ENCODE measurements around the gene NTRK1. TPM values are rescaled to one million over a fixed set of nuclear protein-coding genes. Genes with fewer than 3 reads are reported as not detected.
A peak's percentile ranks its signal among the peaks of the same experiment; 100 is the strongest.

NTRK1 gene
- total and polyA plus RNA-seq, 2 of the 4 experiments (the other 2 are of a cell fraction) = not detected

DNA sequence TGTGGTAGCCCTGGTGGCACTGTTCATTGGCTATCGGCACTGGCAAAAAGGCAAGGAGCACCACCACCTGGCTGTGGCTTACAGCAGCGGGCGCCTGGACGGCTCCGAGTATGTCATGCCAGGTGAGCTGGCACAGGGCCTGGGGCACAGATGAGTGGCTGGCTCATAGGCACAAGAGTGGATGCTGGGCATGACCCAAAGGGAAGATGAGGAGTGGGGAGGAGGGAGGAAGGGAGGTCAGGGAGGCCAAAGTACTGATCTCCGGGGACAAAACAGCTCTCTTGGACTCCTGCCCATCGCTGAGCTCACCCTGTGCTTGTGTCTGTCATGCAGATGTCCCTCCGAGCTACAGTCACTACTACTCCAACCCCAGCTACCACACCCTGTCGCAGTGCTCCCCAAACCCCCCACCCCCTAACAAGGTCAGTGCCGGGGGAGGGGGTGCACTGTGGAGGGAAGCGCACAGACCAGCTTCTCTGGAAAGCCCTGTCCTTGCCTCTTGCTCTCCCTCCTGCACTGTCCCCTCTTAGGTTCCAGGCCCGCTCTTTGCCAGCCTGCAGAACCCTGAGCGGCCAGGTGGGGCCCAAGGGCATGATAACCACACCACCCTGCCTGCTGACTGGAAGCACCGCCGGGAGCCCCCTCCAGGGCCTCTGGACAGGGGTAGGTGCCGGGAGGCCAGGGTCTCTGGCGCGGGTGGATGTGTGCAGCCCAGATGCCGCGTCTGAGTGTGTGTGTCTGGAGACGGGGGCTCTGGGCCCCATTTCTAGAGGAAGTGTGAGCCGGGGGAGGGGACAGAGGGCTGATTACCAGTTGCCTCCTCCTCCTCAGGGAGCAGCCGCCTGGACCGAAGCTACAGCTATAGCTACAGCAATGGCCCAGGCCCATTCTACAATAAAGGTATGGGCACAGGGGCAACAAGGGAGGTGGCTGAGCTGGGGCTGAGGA lies 52.5 kb downstream of the NTRK1 start:
- H3K27me3 ChIP-seq (ENCODE audit: control insufficient read depth, insufficient read depth, low read length) = no peaks in the 10 kb centered on the region
- ATAC-seq (ENCODE audit: low read depth) (0 out of 2 replicates have a peak, but pooled peaks have one; percentile 8), DNase-seq (no peak)
- H3K4me3 ChIP-seq (ENCODE audit: insufficient read depth, low read depth, low read length) = no peak overlapping the region
- no peak overlapping the region for H3K4ac ChIP-seq (ENCODE audit: low read depth, low read length)
- peaks cover 6% of the 10 kb centered on the region for H3K9me1 ChIP-seq (ENCODE audit: insufficient read depth, low read length)
- no peak overlapping the region for H4K91ac ChIP-seq (ENCODE audit: insufficient read depth, low read depth, low read length)
- in situ Hi-C loops (cut with MboI; ENCODE audit: low sequenced_read_pairs) (no loop called here), intact Hi-C loops (cut with micrococcal nuclease) (no loop called here), dilution Hi-C loops (cut with HindIII; ENCODE audit: low sequenced_read_pairs, unreplicated experiment) (no loop called here)
- no peak overlapping the region for H3K56ac ChIP-seq (ENCODE audit: extremely low read depth, insufficient read depth, low read length)
- no peak overlapping the region for H2BK5ac ChIP-seq (ENCODE audit: low read depth, low read length, poor library complexity, severe bottlenecking)
- no peak overlapping the region for H2BK15ac ChIP-seq (ENCODE audit: low read depth, low read length)
- H3K36me3 ChIP-seq (ENCODE audit: control insufficient read depth, insufficient read depth, low read length) = peaks cover 22% of the 10 kb centered on the region
- H3K79me1 ChIP-seq (ENCODE audit: low read depth in 1 of 2, low read length in 2 of 2) = peaks cover 0 to 14% of the 10 kb centered on the region in 2 experiments; a peak in 1 of 4 replicates
- H3K9ac ChIP-seq (ENCODE audit: low read depth, low read length) = no peak overlapping the region
- ChIA-PET CTCF (interaction anchor here (0.6 kb wide), 1 partner anchor 53 kb away, joined by 4 read pairs; no protein-coding TSS in a partner anchor), POLR2A (ENCODE audit: unreplicated experiment) (no interaction called here)
- H2AFZ ChIP-seq (replicated peaks; ENCODE audit: low read length, poor library complexity) = peak overlapping the region; percentile 21
- WGBS, 2 experiments (ENCODE audit: extremely low coverage in 2 of 2, insufficient read length in 1 of 2) = 82% methylated on average over 8 of the region's 24 CpGs; no CpG with 5 or more reads in 1 of the 2 experiments
- no peak overlapping the region for H2BK20ac ChIP-seq (ENCODE audit: low read depth, low read length)
- no peak overlapping the region for H3K18ac ChIP-seq (ENCODE audit: low read depth, low read length)
- no peak overlapping the region for H2BK120ac ChIP-seq (ENCODE audit: low read depth, low read length)
- no peak overlapping the region for H4K8ac ChIP-seq (ENCODE audit: low read depth in 2 of 2, low read length in 2 of 2)
- peaks cover 3% of the 10 kb centered on the region for H4K20me1 ChIP-seq (ENCODE audit: insufficient read depth, low read length)
- no peaks in the 10 kb centered on the region for H3K9me3 ChIP-seq (ENCODE audit: control insufficient read depth, insufficient read depth, low read length)
- no peak overlapping the region for H4K5ac ChIP-seq (ENCODE audit: low read depth, low read length)
- H3K23ac ChIP-seq (ENCODE audit: low read depth, low read length) = no peak overlapping the region
- no peak overlapping the region for H3K4me2 ChIP-seq (ENCODE audit: low read depth, low read length)
- H2AK5ac ChIP-seq (ENCODE audit: low read depth, low read length) = no peak overlapping the region
- H3K14ac ChIP-seq (replicated peaks; ENCODE audit: low read depth, low read length) = no peak overlapping the region
- no TSS peak for BruUV-seq (replicated peaks)
- H3K27ac ChIP-seq (ENCODE audit: insufficient read depth, low read length) = no peak overlapping the region
- H2AK9ac ChIP-seq (replicated peaks; ENCODE audit: low read depth, low read length, poor library complexity) = peak overlapping the region; percentile 81
- H3K4me1 ChIP-seq (ENCODE audit: control insufficient read depth, insufficient read depth, low read length) = peaks cover 8% of the 10 kb centered on the region
- no peak for TF ChIP-seq MAZ (IDR thresholded peaks at IDR 0.05; ENCODE audit: borderline replicate concordance, low read depth, low read length)
- TF ChIP-seq CHD1 (IDR thresholded peaks at IDR 0.05; ENCODE audit: low read depth, low read length) = no peak
- TF ChIP-seq, protein P1, sequence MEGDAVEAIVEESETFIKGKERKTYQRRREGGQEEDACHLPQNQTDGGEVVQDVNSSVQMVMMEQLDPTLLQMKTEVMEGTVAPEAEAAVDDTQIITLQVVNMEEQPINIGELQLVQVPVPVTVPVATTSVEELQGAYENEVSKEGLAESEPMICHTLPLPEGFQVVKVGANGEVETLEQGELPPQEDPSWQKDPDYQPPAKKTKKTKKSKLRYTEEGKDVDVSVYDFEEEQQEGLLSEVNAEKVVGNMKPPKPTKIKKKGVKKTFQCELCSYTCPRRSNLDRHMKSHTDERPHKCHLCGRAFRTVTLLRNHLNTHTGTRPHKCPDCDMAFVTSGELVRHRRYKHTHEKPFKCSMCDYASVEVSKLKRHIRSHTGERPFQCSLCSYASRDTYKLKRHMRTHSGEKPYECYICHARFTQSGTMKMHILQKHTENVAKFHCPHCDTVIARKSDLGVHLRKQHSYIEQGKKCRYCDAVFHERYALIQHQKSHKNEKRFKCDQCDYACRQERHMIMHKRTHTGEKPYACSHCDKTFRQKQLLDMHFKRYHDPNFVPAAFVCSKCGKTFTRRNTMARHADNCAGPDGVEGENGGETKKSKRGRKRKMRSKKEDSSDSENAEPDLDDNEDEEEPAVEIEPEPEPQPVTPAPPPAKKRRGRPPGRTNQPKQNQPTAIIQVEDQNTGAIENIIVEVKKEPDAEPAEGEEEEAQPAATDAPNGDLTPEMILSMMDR (conservative IDR thresholded peaks at IDR 0.05; ENCODE audit: low read depth, low read length) = no peak
- TF ChIP-seq, protein P2, sequence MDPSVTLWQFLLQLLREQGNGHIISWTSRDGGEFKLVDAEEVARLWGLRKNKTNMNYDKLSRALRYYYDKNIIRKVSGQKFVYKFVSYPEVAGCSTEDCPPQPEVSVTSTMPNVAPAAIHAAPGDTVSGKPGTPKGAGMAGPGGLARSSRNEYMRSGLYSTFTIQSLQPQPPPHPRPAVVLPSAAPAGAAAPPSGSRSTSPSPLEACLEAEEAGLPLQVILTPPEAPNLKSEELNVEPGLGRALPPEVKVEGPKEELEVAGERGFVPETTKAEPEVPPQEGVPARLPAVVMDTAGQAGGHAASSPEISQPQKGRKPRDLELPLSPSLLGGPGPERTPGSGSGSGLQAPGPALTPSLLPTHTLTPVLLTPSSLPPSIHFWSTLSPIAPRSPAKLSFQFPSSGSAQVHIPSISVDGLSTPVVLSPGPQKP (IDR thresholded peaks at IDR 0.05; ENCODE audit: borderline replicate concordance, low read depth, low read length) = no peak
- TF ChIP-seq SMC3 (IDR thresholded peaks at IDR 0.05; ENCODE audit: low read depth, low read length) = no peak
- TF ChIP-seq POLR2A (IDR thresholded peaks at IDR 0.05; ENCODE audit: low read depth, low read length) = no peak
- TF ChIP-seq, protein P3, sequence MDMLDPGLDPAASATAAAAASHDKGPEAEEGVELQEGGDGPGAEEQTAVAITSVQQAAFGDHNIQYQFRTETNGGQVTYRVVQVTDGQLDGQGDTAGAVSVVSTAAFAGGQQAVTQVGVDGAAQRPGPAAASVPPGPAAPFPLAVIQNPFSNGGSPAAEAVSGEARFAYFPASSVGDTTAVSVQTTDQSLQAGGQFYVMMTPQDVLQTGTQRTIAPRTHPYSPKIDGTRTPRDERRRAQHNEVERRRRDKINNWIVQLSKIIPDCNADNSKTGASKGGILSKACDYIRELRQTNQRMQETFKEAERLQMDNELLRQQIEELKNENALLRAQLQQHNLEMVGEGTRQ (IDR thresholded peaks at IDR 0.05; ENCODE audit: low read depth, low read length) = no peak
- no peak for TF ChIP-seq RCOR1 (IDR thresholded peaks at IDR 0.05; ENCODE audit: insufficient replicate concordance, low read length)
- no peak for TF ChIP-seq RFX5 (IDR thresholded peaks at IDR 0.05; ENCODE audit: low read depth, low read length)
- TF ChIP-seq MXI1 (IDR thresholded peaks at IDR 0.05; ENCODE audit: borderline replicate concordance, low read depth, low read length) = no peak
- no peak for TF ChIP-seq NFE2L2 (IDR thresholded peaks at IDR 0.05; ENCODE audit: low read depth, low read length)
- TF ChIP-seq MAFK (IDR thresholded peaks at IDR 0.05; ENCODE audit: low read depth, low read length) = no peak
- no peak for TF ChIP-seq RAD21 (IDR thresholded peaks at IDR 0.05; ENCODE audit: low read length)
- TF ChIP-seq CEBPB (IDR thresholded peaks at IDR 0.05; ENCODE audit: low read depth, low read length) = no peak
